Astrocyte (in vitro differentiated cells and primary cell): ENCODE results near the gene P2RX5.

ENCODE experiments used
- CTCF ChIP-seq: IDR thresholded peaks from 2 replicates; pipeline ENCODE4 v1.5.1; 2011; ENCODE audit warnings: low read depth, mild to moderate bottlenecking, inconsistent platforms, low read length, moderate library complexity; ENCODE audit not compliant: insufficient read depth
- EZH2 ChIP-seq: IDR thresholded peaks from 2 replicates; pipeline ENCODE4 v1.6.1; 2012; ENCODE audit warnings: mild to moderate bottlenecking, low read length, inconsistent platforms; ENCODE audit not compliant: insufficient read depth

GRCh38 chr17:3669548-3669947 is 26.4 kb downstream of the P2RX5 start:
- TF ChIP-seq CTCF, result no peak
- TF ChIP-seq EZH2, result no peak
